Measurements from ENCODE around the gene VSX1.

The VSX1 gene

DNA sequence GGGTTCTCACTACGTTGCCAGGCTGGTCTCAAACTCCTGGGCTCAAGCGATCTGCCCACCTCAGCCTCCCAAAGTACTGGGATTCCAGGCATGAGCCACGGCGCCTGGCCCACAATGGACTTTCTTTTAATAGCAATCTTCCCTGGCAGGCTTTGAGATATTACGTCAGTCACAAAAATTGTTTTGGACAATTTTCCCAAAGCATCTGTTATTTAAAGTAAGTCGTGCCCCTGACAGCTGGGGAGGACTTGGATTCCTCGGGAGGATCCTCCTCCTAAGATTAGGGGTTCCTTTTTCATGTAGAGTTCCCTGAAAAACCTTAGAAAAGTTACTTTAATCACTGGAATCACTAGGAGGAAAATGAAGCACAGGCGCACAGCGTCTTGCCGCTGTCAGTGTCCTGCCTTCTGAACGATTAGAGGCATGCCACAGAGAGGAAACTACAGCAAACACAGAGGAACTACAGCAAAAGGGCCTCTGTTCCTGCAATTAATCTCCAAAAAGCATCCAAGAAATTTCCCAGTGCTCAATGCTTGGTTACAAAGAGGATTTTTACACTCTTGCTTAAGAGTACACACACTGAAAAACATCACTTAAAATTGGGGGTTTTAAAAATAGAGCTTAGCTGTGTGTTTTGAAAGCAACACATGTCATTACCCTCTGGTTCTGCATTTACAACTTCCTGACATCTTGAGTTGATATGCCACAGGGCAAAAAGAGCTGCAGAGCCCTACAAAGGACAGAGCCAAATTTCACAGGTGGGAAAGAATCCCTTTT is 28.5 kb downstream of the VSX1 start:
- peak; percentile 42 to 50 for DNase-seq (ENCODE audit: low read depth in 2 of 2)

- DNase-seq (ENCODE audit: low read depth in 2 of 2): no peak
These were observed 29.4 kb downstream of the VSX1 start for GRCh38 chr20:25052255-25053194.

DNA sequence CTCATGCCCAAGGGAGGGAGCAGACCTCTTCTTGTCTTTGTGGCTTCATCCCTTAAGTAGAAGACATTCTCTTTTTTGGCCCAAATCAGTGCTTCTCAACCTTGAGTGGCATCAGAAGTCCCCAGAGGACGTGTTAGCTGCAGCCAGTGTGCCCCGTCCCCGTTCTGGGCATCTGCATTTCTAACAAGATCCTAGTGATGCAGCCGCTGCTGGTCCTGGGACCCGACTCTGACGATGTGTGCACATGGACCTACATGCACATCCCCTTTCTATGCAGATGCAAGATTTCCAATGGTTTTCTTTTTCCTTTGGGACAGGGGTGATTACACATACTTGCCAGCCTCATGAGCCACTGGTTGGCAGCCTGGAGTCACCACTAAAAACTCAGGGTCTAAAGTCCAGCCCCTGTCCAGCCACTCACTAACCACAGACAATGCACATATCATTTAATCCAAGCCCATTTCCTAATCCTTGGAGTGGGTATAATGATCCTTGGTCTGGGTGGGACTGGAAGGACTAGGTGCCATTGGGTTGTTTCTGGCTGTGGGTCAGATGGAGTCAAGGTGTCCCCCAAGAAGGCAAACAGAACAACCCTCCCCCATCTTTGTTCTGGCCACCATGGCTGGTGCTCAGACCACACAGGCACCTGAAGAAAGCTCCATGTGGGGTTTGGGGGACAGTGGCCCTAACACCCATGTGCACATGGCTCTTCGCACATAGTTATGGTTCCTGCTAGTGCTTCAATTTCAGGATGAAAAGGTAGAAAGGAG is 30.4 kb downstream of the VSX1 start:
- no peak for DNase-seq (ENCODE audit: low read depth in 2 of 2)

GRCh38 chr20:25050501-25051350 is 31.2 kb downstream of the VSX1 start:
- no peak for DNase-seq (ENCODE audit: low read depth in 2 of 2)

GRCh38 chr20:25050082-25050481 is 31.9 kb downstream of the VSX1 start:
- DNase-seq (ENCODE audit: low read depth in 2 of 2): no peak

- DNase-seq (ENCODE audit: low read depth in 2 of 2): no peak
These were observed 32.5 kb downstream of the VSX1 start for GRCh38 chr20:25049261-25050060.

DNA sequence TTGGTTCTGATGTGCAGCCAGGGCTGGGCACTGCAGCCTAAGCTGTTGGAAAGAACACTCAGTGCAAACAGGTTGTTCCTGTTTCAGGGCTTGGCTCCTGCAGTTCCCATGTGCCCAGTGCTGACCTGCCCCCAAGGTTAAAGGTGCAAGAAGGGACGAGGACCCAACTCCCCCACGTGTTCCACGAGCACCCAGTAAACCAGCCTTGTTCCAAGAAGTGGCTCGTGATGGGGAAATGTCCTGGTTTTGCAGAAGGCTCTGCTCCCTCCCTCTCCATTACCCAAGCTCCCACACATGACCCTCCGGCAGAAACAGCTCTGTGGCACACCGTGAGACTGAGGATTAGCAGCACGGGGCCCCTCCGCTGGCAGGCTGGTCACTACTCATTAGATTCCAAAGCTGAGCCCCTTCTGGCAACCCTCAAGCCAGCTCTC is 33.4 kb downstream of the VSX1 start:
- DNase-seq (ENCODE audit: low read depth in 2 of 2): no peak

DNA sequence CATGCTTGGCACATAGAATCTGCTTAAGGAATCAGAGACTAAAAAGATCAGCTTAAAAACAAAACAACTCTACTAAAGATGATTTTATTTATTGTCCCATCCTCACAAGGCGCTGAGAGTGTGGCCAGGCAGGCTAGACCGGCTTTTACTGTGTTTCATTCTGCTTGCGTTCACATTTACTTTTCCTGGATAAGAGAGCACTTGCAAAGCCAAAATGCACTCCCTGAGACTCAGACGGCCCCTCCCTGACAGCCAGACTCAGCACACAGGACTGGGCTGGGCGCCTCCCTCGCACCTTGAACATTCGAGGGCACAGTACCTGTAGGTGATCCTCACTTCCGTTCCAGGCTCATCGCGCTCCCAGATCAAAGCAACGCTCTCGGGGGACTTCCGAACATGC is 34.2 kb downstream of the VSX1 start:
- no peak for DNase-seq (ENCODE audit: low read depth in 2 of 2)

DNA sequence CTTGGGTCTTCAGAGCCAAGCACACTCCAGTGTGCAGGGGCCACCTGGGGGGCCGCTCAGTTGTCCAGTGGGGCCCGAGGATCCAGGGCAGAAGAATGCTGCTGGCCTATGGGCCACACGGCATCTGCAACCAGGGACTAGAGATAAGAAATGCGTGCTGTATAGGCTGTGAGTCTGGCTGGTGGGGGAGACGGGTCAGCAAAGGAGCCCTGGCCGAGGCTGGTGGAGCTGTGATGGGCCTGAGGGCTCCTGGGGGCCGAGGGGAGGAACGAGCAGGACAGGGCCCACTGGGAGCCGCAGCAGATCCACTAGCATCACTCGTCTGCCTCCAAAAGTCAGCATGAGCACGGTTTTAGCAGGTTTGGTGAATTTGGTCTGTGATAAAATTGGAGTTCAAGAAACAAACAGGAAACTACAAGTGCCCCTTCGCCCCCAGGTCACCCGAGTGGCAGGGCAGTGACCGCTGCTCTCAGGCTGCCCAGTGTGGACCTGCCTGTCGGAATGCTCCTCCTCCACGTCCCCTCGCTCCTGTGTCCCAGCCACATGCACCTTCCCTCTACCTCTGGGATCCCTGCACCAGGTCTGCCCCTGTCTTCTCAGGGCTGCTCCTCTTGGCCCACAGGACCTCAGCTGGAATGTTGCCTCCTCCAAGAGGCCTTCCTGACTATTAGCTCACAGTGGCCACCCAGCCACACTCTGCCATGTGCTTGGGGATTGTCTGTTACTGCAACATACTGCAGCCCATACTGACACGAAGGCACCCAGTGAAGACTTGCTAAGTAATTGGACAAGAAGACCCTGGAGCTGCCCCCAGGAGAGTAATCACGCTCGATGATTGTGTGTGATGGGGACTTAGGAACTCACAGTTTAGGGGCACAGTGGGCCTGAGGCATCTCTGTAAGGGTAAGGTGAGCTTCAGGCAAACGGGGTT is 34.9 kb downstream of the VSX1 start:
- no peak for DNase-seq (ENCODE audit: low read depth in 2 of 2)

DNA sequence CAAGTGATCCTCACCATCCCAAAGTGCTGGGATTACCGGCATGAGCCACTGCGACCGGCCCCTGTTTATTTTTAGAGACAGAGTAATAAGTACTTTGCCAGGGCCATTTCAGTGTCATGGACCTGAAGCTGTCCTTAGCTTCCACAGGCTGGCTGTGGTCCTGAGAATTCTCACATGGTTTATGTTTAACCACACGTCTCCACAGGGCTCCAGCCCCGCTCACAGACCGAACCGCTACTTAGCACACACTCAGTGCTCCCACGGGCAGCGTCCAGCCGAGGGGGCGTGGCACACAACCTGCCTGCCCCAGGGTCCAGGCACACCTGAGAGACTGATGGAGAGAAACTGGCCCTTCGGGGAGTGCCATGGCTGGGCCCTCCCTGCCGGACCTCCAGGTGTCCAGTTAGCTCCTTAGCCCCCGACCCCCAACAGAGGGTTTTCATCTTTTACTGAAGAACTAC is 35.7 kb downstream of the VSX1 start:
- no peak for DNase-seq (ENCODE audit: low read depth in 2 of 2)

DNA sequence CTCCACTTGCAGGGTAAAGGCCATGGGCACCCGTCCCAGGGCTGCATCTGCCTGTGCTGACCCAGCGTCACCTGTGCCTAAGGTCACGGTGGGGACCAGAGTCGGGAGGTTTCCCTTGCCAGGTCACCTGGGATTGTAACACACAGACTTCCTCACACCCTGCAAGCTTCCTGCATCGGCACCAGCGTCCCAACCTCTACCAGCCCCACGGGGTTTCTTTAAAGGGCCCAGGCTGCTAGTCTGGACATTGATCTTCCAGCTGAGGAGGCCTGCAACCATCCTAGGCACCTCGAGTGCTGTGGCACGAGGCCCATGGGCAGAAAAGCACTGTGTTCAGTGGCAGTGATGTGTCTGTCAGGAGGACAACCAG is 36.6 kb downstream of the VSX1 start:
- no peak for DNase-seq (ENCODE audit: low read depth in 2 of 2)

DNA sequence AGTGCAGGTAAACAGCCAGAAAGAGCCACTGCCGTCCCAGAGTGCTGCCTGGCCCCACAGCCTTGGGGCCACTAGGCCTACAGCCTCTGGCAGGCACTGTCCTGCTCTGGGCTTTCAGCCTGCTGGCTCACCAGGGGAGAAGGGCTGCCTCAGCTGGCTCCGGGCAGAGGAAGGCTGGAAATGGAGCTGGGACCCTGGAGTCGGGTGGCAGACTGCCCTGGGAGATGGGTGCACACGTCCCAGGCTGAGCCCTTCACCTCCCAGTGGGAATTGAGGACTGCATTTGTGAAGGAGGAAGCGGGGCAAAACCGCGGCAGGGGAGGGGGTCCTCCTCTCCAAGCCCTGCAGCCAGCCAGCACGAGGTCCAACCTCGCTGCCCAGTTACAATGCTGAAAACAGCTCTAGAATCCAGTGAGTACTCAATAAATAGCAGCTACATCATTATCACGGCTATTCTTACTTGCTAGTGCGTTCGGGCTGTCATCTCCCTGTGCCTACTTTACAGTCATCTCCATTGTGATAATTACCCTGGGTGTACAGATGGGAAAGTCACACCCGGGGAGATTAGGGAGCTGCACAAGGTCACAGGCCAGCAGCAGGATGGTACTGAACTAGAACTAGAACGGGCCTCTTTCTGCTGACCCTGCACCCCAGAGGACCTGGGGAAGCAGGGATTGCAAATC is 37.1 kb downstream of the VSX1 start:
- no peak for DNase-seq (ENCODE audit: low read depth in 2 of 2)

DNA sequence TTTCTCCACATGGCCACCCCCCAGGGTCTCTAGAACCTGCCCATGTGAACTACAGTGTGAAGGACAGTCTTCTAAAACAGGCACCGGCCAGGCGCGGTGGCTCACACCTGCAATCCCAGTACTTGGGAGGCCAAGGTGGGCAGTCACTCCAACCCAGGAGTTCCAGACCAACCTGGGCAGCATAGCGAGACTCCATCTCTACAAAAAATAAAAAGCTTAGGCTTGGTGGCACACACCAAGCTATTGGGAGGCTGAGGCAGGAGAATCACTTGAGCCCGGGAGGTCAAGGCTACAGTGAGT is 37.7 kb downstream of the VSX1 start:
- DNase-seq (ENCODE audit: low read depth in 2 of 2): no peak

DNA sequence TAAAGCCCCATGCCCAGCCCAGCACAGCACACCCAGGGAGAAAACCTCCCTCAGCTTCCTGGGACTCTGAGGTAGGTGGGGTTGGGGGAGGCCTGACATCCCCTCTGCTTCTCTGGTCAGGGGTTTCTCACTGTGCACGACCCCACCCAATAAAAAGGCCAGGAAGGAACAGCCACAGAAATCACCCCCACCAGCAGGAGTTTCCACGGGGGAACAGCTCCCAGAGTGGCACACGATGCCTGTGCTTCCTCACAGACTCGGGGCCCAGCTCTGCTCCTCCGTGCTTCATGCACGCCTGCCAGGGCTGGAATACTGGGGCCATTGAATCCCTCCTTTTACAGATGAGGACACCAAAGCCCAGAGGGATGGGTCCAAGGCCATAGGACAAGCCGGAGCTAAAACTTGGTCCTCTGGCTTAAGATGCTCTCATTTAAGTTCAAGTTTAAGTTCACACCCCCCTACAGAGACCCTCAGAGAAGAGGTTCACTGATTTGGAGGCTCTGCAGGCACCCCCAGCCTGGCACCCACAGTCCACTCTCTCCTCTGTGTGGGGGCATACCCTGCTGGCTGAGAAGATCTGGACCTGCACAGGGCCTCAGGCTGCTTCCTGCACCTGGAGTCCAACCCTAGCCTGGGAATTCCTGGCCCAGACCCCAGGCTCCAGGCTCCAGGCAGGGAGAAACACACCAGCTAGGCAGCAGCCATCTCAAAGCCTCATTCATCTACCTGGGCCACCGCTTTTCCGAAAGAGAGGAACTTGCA is 38.3 kb downstream of the VSX1 start:
- no peak for DNase-seq (ENCODE audit: low read depth in 2 of 2)

DNA sequence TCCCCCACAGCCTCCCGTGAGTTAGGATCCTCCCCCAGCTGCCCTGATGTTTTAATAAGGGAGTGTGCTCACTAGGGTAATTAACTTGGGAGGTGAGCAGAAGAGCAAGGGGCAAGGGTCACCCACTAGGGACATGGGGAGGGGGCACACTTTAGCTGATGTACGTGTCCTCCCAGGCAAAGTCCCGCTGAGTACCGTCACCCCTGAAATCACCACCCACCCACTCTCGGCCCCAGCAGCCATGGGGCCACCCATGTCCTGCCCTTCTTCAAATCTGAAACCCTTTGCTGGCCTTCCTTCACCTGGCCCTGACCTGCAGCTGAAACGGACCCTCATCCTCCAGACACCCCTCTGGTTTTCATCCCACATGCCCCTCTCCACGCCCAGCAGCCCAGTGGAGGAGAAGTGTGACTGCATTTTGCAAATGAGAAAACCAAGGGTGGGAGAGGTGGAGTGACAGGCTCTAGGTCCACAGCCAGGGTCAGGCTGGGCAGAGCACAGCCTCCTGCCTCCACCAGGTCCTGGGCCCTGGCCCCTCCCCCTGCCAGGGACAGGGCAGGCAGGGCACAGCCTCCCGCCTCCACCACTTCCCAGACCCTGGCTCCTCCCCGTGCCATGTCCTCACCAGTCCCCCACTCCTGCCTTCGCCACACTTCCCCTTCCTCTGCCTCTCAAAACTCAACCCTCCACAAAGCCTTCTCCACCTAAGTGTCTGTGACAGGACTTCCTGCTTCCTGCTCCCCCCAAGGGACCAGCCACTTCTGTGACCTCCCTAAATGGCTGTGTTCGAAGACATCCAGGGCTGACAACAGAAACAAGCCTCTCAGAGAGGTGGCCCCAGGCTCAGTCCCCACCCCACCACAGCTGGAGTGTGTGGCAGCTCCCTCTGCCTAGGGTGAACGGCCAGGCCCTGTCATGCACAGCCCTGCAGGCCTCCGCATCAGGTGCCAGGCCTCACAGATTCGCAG is 39.1 kb downstream of the VSX1 start:
- DNase-seq (ENCODE audit: low read depth in 2 of 2): no peak

DNA sequence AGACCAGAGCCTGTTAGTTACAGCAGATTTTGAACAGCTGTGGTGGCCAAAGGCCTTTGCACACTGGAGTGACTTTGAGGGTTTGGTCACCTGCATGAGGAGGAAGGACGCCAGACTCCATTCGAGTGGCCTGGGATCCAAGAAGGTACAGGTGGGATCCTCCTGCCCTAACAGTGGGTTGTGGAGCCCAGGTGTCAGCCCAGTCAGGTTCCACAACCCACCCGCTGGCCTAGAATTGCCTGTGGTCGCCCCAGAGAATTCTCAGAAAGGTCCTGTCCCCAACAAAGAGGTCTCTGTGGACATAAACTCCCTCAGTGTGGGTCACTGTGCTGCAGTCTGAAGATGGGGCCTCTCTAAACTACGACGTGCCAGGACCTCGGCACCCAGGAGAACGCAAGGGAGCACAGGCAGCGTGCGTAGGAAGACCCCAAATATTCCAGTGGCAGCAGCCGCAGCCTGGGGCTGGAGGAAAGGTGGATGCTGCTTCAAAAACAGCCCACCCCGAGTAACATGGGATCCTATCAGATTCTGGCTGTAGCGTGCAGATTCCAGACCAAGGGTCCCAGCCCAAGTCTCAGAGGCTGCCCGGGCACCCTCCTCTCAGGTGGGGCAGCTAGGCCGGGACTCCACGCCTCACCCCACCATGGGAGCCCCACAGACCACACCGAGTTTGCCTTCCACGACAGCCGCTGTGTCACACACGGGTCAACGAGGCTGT is 40.0 kb downstream of the VSX1 start:
- DNase-seq (ENCODE audit: low read depth in 2 of 2): no peak
